Mononuclear cell (primary cell): Measurements from ENCODE around the gene CMKLR1. TPM values are rescaled to one million over a fixed set of nuclear protein-coding genes. Genes with fewer than 3 reads are reported as not detected.

Experiments used
- H3K27me3 ChIP-seq: 2 replicates; pipeline ENCODE4 v1.6.0; 2011; ENCODE audit warnings: low read length, control low read depth; ENCODE audit not compliant: insufficient read depth
- H3K4me1 ChIP-seq: 2 replicates; pipeline ENCODE4 v1.5.1; 2011; ENCODE audit warnings: mild to moderate bottlenecking, low read length, control low read depth; ENCODE audit not compliant: insufficient read depth
- H3K4me3 ChIP-seq: 2 replicates; pipeline ENCODE4 v1.5.1; 2011; ENCODE audit warnings: mild to moderate bottlenecking, low read length, moderate library complexity
- H3K9me3 ChIP-seq: 2 replicates; pipeline ENCODE4 v1.5.1; 2011; ENCODE audit warnings: low read depth, mild to moderate bottlenecking, control low read depth, low read length
- total RNA-seq: library from RNA; depleted of rRNA; stranded (reverse); fragments of >200 nt; gene quantifications from one replicate; pipeline ENCODE4 v1.2.3, GENCODE V29; 2012

CMKLR1 gene
- total RNA-seq, 1 donor = 0.52 TPM

DNA sequence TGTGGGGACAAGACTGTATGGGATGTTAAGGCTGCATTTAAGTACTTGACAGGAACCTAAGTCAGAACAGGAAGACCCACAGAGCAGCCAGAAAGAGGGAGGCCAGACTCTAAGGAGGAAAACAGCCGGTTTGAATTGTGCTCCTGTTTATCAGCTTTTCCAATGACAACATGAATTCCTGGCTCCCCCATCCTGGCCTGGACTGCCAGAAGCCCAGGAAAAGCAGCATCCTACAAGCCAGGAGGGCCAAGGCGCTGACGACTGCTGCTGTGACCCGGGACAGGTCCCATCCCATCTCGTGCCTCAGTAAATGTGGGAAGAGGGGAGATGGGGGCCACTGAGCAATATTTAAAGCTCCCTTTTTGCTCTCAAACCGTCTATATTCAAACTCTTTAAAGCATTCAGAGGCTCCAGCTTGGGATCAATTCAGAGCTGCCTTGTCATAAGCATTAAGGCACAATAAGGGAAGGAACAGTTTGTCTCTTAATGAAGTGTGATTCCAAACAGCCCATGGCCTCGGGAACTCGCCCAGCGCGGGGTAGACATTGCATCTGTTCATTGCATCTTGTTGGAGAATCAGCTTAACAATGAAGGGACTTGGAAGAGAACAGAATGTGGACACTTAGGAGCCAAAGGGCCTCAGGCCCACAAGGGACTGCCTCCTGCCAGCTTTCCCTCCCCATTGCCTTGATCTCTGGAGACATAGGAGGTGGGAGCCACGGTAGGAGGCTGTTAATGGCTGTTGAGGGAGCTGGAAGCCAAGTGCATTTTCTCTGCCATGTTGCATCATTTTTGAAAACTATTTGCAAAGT, 49.6 kb downstream of the CMKLR1 start:
- no peaks in the 10 kb centered on the region for H3K27me3 ChIP-seq
- H3K4me3 ChIP-seq = no peak overlapping the region
- no peaks in the 10 kb centered on the region for H3K9me3 ChIP-seq
- no peaks in the 10 kb centered on the region for H3K4me1 ChIP-seq

DNA sequence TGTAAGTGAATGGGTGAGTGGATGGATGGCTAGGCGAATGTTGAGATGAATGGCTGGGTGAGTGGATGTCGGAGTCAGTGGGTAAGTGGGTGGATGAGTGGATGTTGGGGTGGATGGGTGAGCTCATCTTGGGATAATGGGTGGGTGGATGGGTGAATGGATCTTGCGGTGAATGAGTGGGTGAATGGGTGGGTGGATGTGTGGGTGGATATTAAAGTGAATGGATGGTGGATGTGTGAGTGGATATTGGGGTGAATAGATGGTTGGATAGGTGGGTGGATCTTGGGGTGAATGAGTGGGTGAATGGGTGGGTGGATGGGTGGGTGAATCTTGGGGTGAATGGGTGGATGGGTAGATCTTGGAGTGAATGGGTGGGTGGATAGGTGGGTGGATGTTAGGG, 51.9 kb downstream of the CMKLR1 start:
- Histone ChIP-seq H3K27me3 (no peaks in the 10 kb centered on the region), H3K4me1 (peaks cover 22% of the 10 kb centered on the region), H3K4me3 (no peak overlapping the region), H3K9me3 (no peaks in the 10 kb centered on the region)

GRCh38 chr12:108285016-108285415, 54.1 kb downstream of the CMKLR1 start:
- H3K9me3 ChIP-seq = no peaks in the 10 kb centered on the region
- H3K4me3 ChIP-seq = no peak overlapping the region
- H3K27me3 ChIP-seq = no peaks in the 10 kb centered on the region
- H3K4me1 ChIP-seq = peaks cover 28% of the 10 kb centered on the region

DNA sequence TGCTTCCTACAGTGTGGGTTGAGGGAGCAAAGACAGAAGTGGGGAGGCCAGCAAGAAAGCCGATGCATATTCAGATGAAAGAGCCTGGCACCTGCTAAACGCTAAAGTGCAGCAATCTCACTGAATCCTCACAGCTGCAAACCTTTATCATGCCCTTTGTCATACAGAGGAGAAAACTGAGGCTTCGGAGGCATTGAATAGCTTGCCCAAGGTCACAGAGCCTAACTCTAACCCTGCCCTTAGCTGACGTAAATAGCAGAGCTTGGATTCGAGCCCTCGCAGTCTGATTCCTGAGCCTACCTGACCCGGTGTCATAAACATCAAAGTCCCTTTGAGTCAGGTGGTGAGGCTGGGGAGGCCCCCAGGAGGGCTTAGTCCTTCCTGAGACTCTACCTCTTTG, 54.9 kb downstream of the CMKLR1 start:
- no peak overlapping the region for H3K4me3 ChIP-seq

DNA sequence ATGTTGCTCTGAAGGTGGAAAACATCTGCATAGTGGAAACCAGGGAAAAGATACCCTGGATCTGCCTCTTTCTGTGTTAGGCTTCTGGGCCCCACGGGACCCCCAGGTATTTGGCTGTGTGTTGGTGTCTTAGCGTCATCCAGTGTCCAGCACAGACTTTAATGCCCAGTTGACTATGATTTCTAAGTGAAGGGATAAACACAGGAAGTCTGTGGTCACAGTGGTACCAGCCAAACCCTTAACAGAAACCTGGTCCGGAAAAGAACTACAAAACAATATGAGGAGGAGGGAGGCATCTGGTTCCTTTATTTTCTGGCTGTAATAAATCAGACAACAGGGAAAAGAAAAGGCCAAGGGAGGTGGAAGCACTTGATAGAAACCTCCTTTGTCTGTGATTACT, 56.4 kb downstream of the CMKLR1 start:
- no peak overlapping the region for H3K4me3 ChIP-seq
- H3K4me1 ChIP-seq = peaks cover 28% of the 10 kb centered on the region
- H3K9me3 ChIP-seq = no peaks in the 10 kb centered on the region
- no peaks in the 10 kb centered on the region for H3K27me3 ChIP-seq

More for the DNA sequence above, 54.9 kb downstream of the CMKLR1 start:
- Histone ChIP-seq H3K4me1 (peaks cover 28% of the 10 kb centered on the region), H3K27me3 (no peaks in the 10 kb centered on the region), H3K9me3 (no peaks in the 10 kb centered on the region)

DNA sequence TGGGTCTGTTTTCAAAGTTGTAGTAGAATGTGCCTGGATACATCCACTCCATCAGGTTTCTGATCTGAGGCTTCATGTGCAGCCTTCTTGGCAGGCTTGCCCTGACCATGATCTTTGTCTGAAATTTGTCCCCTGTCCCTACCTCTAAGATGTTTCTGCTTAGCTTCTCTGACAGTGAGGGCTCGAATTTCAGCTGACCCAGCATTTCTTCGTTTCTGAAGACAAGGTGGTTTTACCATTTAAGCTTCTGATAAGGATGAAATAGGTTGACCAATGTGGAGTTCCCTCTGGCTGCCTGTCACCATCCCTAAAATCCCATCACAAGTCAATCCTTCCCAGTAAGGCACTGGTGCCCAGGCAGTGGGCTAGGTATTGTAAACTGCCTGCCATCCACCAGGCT, 57.0 kb downstream of the CMKLR1 start:
- Histone ChIP-seq H3K9me3 (no peaks in the 10 kb centered on the region), H3K4me3 (no peak overlapping the region), H3K27me3 (no peaks in the 10 kb centered on the region), H3K4me1 (peaks cover 28% of the 10 kb centered on the region)

DNA sequence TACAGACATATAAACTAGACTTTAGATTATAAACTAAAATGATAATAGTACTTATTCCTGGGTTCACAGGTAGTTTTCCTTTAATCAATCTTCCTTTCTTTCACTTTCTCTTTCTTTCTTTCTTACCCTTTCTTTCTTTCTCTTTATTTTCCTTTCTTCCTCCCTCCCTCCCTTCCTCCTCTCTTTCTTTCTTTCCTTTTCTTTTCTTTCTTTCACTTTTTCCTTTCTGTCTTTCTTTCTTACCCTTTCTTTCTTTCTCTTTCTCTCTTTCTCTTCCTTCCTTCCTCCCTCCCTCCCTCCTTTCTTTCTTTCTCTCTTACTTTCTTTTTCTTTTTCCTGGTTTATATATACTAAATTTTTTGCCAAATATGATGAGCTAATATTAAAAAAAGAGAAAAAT, 61.5 kb downstream of the CMKLR1 start:
- H3K4me1 ChIP-seq = peaks cover 10% of the 10 kb centered on the region

DNA sequence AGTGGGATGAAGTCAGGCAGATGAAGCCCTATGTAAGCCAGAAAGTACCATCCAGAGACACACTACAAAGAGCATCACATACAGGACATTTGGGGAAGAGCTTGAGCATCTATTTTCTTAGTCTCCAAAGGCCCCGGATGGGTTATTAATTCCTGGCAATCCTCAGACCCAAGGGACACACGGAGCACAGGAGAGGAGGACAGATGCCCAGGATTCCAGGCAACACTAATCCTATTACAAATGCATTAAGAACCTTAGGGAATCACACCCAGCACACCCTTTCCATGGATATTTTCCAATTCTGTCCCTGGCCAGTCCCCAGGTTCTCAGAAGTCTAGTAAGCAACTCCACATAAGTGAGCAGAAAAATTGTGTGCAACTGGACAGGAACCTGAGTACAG, 65.9 kb downstream of the CMKLR1 start:
- Histone ChIP-seq H3K9me3 (no peaks in the 10 kb centered on the region), H3K4me1 (peaks cover 26% of the 10 kb centered on the region), H3K4me3 (no peak overlapping the region), H3K27me3 (no peaks in the 10 kb centered on the region)

More for the DNA sequence above, 61.5 kb downstream of the CMKLR1 start:
- Histone ChIP-seq H3K27me3 (no peaks in the 10 kb centered on the region), H3K9me3 (no peaks in the 10 kb centered on the region), H3K4me3 (no peak overlapping the region)

DNA sequence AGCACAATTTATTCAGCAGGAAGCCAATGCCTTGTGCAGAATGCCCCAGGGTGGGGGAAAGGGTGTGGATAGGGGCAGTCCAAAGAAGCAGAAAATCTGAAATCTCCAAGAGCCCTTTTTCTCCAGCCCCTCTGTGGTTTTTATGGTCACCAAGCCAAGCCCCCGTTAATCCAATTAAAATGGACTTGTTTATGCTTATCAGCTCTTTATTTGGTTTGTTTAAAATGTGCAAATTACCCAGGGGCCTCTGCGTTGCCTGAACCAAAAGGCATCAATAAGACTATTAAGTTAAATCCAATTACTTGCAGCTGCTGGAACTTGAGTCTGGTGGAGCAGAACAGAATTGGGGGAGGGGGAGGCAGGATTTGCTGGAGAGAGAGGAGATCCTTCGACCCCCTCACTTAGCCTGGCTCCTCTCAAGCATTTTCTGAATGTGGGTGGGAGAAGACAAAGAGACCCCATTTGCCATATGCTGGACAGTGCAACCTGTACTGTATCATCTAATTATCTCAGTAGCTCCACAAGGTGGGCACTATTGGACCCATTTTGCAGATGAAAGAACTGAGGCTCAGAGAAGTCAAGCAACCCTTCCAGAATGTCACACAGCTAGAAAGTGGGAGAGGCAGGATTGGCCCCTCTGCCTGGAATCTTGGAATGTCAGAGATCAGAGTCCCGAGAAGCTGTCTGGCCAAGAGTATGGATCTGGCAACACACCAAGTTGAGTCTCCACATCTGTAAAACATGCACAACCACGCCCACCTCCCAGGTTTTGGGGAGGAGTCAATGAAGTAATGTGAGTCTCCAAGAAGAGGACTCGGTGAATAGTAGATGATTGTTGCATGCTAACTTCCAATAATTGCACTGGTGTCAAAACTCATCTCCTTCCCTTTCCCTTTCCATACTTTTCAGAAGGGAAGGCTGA, 66.9 kb downstream of the CMKLR1 start:
- Histone ChIP-seq H3K4me3 (no peak overlapping the region), H3K9me3 (no peaks in the 10 kb centered on the region), H3K27me3 (no peaks in the 10 kb centered on the region), H3K4me1 (peaks cover 28% of the 10 kb centered on the region)

- Histone ChIP-seq H3K4me3 (no peak overlapping the region), H3K9me3 (no peaks in the 10 kb centered on the region), H3K27me3 (peaks cover 3% of the 10 kb centered on the region), H3K4me1 (peaks cover 28% of the 10 kb centered on the region)
Measured at GRCh38 chr12:108270849-108271143, 68.3 kb downstream of the CMKLR1 start.

DNA sequence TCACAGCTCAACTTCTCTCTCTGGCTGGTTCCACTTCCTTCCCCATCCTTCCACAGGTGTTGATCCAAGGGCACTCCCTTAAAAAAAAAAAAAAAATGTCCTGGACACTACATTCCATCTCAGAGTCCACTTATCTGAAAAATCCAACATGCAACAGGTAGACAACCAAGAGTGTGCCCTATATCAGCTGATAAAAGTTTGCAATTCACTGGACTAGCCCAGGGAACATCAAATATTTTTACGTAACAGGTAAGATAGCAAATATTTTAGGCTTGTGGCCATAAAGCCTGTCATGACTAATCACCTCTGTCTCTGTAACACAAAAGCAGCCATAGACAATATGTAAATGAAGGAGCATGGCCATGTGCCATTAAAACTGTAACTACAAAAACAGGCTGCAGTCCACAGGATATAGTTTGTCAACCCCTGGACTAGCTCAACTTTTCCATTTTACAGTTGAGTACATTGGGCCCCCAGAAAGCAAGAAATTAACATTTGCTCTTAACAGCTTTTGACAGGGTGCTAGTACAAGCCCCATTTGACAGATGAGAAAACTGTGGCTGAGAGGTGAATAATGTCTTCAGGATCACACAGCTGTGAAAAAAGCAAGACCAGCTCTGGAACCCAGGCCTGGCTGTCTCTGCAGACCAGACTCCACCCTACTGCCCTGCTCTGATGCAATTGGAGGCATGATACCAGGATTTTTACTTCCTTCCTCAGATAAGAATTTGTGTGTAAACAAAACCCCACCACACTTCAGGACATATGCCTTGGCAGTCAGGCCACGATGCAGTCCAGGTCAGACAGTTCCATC, 68.9 kb downstream of the CMKLR1 start:
- H3K4me1 ChIP-seq = peaks cover 28% of the 10 kb centered on the region
- no peaks in the 10 kb centered on the region for H3K9me3 ChIP-seq
- H3K27me3 ChIP-seq = peaks cover 3% of the 10 kb centered on the region
- no peak overlapping the region for H3K4me3 ChIP-seq

DNA sequence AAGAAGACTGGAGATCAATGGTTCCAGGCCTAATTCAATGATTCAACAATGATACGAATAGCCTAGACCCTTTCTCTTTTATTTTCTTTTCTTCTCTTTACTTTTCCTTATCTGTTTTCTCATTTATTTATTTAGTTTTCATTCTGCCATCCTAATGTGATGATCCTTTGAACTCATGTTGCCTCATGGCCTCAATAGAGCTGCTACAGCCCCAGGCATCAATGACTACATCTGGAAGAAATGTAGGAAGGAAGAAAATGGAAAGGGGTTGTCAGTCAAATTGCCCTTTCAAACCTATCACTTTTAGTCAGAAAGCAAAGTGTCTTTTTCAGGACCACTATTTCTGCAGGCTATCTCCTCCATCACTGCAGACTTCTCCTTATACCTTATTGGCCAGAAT, 69.9 kb downstream of the CMKLR1 start:
- Histone ChIP-seq H3K4me3 (no peak overlapping the region), H3K9me3 (no peaks in the 10 kb centered on the region), H3K4me1 (peaks cover 28% of the 10 kb centered on the region), H3K27me3 (peaks cover 3% of the 10 kb centered on the region)

- H3K4me3 ChIP-seq = no peak overlapping the region
- H3K27me3 ChIP-seq = peaks cover 3% of the 10 kb centered on the region
- H3K9me3 ChIP-seq = no peaks in the 10 kb centered on the region
- H3K4me1 ChIP-seq = peaks cover 28% of the 10 kb centered on the region
Measured at GRCh38 chr12:108268397-108268796, 70.7 kb downstream of the CMKLR1 start.

- Histone ChIP-seq H3K4me1 (peaks cover 28% of the 10 kb centered on the region), H3K27me3 (peaks cover 3% of the 10 kb centered on the region), H3K4me3 (no peak overlapping the region), H3K9me3 (no peaks in the 10 kb centered on the region)
Measured at GRCh38 chr12:108267450-108267849, 71.7 kb downstream of the CMKLR1 start.

DNA sequence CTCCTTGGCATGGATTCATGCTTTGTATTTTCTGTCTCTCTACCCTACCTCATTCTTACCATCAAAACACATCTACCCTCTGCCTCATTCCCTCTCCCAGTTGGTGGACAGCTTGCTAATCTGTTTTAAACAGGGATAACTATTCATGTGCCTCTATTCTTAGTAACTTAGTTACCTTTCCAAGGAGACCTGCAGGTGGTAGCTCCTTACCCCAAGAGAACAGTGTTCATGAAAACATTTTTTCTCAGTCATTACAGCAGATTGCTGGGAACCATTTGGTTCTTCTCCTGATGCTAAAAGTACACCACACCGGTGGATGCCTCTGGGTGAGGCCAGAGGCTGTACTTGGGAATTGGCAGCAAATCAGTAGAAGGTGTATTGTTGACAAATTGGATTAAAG, 73.0 kb downstream of the CMKLR1 start:
- no peak overlapping the region for H3K4me3 ChIP-seq
- peaks cover 3% of the 10 kb centered on the region for H3K27me3 ChIP-seq
- H3K9me3 ChIP-seq = peaks cover 2% of the 10 kb centered on the region
- peaks cover 28% of the 10 kb centered on the region for H3K4me1 ChIP-seq
